Fibroblast of skin of back (primary cell): ENCODE results near the gene DDX10. TPM values are rescaled to one million over a fixed set of nuclear protein-coding genes. Genes with fewer than 3 reads are reported as not detected.
A peak's percentile ranks its signal among the peaks of the same experiment; 100 is the strongest.
"Not testable (repeated sequence)": the region's sequence is repeated elsewhere in the genome, so short reads cannot be mapped to it uniquely, and the experiment has no call there.

ENCODE experiments used
- DNase-seq: peaks from one replicate; pipeline ENCODE4 v3.0.0-alpha.2; 2013
- polyA plus RNA-seq, 2 experiments: library from polyadenylated mRNA; unstranded; fragments of 120-200 nt; gene quantifications; one replicate each; pipeline ENCODE4 v1.2.1, GENCODE V29; 2013; ENCODE audit not compliant: insufficient read length in 2 of 2

Gene DDX10
- polyA plus RNA-seq (2013, experiment 1 of 2; ENCODE audit: insufficient read length) = 34.8 TPM
- 29.7 TPM for polyA plus RNA-seq (2013, experiment 2 of 2; ENCODE audit: insufficient read length)

DNA sequence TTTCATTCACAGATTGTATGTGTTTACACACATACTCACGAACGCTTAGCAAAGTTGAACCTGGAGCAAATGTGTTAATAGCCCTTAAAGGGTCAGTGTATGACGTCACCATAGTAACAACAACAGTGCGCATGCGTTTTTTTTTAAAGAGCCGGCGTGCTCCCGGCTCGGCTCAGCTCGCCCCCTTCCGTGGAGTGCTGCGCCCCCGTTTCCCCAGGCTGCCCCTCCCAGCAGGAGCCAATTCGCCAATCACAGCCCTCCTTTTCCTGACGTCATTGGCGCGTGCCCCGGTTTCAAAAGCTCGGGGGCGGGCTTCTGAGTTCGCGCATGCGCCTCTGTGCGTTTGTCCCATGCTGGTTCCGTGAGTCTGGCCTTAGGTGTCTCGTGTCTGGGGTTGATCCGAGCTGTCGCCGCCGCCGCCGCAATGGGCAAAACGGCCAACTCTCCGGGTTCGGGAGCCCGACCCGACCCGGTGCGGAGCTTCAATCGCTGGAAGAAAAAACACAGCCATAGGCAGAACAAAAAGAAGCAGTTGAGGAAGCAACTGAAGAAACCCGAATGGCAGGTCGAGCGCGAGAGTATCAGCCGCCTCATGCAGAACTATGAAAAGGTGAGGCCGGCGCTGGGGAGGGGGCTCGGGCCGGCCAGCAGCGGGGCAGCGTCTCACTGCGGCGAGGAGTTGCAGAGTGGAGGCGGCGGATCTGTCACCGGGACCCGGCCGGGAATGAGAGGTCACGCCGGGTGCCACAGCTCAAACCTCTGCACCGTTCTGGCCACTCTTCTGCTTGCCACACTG lies at the start of gene DDX10:
TSS of gene DDX10 (plus strand) at position 340 of the 796 bp plus-strand sequence. CDS start at position 425, 85 bp downstream.
- DNase-seq = peak; percentile 98

DNA sequence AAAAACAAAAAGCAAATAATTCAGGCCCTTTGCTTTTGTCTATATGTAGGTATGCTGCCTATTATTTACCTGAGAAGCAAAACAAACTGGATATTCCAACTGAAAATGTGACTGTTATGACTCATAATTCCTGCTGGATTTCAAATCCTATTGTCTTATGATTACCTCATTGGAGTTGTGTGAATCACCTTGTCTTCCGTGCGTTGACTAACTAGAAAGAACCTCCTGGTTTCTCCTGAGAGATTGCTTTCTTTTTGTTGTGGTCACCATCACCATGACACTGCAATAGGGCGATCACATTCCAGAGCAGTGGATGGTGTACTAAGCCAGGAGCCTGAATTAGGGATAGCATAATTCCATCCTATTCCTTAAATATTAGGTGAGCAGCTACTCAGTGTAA lies 48.3 kb upstream of the DDX10 start:
- peak; percentile 77 for DNase-seq

DNA sequence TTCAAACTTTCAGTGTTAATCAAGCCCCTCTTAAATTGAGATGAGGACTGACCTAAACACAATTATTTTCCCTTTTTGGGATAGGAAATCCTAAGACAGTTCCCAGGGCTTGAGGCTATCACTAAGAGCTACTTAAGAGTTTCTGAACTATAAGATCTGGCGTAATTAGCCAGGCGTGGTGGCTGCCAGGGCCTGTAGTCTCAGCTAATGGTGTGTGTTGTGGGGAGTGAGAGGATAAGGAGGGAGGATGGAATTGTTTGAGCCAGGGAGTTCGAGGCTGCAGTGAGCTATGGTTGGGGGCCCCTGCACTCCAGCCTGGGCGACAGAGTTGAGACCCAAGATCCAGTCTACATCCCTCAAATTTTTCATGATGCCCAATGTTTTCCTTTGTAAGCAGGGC lies 47.8 kb upstream of the DDX10 start:
- no peak for DNase-seq

DNA sequence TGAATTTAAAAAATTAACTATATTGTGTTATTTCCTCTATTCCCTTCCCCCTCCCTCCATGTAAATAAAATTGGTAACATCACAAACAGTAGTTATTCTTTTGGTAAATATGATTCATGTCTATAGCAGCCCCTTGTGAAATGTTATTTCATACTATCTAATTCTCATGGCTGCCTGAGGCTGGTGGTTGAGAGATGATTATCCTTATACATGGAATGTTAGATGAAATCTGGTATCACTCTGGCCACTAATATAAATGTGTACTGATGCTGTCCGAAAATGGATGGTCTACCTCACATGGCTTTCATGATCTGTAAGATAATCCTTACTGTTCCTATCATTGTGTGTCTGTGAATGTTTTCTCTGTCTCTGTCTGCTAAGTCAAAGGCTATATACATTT lies 46.3 kb upstream of the DDX10 start:
- DNase-seq = peak; percentile 10

DNA sequence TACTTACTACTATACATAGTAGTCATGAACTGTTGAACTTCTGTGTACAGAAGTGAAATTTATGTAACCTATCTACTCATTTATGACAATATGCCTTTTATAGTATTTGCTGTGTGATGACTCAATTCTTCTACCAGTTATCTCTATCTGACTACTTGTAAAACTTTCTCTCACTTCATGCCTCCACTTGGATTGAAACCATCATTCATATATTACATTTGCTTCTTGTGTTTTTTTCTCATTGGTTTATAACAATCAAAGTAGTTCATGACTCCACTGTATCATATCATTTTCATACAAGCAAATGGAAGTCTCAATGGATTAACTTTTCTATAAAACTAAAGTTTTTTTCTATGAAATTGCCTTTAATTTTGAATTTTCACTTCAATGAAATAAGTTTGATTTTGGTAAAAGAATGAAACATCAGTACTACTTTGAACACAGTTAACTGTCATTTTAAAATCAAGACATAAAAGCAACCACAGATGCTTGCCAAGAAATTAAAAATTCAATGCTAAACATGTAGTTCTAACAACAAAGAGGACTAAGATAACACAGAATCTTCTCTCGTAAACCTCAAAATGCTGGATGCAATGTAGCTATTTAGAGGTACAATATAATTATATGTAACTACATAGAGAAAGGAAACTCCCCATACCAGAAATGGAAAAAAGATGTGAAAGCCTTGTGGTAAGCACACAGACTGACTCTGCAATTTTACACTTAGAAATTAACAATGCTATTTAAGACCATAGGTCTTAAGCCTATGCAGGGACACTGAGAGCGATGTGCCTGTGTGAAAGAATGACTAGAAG lies 43.7 kb upstream of the DDX10 start:
- DNase-seq = peak; percentile 24

DNA sequence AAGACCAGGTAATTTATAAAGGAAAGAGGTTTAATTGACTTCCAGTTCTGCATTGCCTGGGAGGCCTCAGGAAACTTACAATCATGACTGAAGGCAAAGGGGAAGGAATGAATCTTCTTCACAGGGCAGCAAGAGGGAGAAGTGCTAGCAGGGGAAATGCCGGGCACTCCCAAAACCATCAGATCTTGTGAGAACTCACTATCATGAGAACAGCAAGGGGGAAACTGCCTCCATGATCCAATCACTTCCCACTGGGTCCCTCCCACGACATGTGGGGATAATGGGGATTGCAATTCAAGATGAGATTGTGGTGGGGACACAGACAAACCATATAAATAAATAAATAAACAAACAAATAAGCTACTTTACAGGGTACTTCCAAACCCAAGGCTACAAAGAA lies 42.5 kb upstream of the DDX10 start:
- no peak for DNase-seq

DNA sequence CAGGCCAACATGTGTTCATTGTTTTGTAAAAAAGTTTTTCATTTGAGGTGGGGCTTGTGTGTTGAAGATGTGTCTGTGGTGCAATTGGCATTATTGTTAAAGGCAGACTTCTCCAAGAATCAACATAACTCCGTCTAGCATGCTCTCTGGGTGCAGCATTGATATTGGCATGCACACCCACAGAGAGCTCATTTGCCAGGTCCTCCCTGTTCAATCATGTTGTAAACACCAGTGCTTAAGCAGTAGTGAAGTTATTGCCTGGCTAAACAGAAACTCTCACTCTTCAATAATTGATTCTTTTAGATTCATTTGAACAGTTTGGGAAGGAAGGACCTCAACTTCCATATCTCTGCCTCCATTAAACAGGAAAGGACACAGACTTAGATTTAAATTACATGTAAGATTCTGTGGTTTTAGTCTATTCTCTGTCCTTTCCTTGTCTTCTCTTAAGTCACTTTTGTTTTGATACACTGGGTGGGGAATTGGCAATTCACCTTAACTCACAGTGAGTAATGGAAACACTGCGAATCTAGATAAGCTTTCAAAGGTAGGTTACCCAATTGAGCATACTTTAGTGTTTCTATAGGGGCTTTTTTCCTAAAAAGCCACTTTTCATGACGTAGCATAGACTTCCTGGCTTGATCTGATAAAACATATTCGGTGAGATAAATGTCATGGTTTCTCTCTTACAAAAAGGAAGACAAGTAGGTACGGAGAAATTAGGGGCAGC lies 40.5 kb upstream of the DDX10 start:
- no peak for DNase-seq

DNA sequence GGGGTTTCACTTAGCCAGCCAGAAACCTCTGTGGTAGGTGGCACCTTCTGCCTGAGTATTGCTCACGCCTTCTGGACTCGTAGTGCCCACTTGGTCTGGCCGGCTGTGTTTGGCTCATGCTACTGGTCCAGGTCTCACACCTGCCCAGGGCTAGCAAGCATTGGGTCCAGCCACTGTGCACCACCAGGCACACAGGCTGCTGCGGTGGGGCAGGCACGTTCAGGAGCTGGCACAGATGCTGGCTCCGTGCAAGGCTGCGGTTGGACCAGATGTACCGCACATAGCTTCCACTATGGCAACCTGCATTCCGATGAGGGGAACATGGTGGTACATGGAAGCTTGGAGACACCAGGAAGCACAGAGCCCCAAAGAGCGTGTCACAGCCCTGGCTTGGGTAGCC lies 36.5 kb upstream of the DDX10 start:
- DNase-seq = no peak

DNA sequence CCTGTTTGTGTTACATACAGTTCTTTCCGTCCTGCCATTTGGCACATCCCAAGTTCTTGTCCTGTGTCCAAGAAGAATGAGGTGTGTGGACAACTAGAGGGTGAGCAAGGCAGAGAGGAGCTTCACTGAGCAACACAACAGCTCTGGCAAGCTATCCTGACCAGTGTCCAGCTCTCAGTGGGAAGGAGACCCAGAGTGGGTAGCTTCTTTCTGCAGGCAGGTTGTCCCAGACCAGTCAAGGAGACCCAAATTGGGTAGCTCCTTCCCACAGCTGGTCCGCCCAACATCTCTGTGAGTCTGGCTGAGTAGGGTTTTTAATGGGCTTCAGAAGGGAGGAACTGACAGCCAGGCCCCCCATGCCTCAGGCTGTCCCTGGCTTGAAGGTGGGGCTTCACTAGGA lies 36.1 kb upstream of the DDX10 start:
- no peak for DNase-seq

DNA sequence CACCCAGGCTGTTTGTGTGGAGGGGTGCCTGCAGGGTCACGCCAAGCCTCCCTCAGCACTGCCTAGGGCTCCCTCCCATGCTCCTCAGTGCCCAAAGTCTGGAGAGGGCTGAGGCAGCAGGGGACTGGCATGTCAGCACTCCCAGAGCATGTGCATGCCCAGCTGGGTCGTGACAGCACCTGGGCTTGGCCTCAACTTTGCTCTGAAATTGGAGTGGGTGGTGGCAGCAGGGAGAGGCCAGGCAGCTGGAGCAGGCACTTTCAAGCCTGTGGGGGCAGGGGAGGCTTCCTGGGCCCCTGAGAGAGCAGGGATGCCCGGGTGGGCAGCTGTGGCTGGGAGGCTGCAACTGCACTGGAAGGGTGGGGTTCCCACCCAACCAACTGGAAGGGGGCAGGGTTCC lies 35.6 kb upstream of the DDX10 start:
- DNase-seq = no peak

DNA sequence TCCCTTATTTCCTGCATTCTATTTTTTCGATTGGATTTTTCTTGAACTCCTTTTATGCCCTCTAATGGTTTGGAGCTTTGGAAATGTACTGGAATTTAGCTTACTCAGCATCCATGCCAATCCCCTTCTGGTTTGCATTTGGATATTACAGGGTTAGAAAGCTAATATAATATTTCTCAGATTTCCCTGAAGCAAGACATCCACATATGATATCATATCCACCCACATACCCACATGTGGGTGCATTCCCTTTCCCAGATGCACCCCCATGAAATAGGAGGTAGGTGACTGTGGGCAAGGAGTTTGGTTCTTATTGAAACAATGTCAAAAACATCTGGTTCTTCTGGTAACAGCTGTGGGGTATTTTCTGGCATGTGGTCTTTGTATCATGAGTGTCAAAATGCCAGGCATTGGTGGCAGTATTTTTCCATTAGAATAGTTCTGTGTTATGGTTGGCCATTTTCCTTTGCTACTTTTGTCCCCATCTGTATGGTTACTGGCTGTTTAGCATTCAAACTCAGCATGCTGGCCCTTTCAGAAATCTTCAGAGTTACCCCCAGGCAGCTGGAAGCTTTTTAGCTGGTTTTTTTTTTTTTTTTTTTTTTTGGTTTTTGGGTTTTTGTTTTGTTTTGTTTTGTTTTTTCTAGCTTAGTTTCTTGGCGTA lies 32.7 kb upstream of the DDX10 start:
- no peak for DNase-seq

DNA sequence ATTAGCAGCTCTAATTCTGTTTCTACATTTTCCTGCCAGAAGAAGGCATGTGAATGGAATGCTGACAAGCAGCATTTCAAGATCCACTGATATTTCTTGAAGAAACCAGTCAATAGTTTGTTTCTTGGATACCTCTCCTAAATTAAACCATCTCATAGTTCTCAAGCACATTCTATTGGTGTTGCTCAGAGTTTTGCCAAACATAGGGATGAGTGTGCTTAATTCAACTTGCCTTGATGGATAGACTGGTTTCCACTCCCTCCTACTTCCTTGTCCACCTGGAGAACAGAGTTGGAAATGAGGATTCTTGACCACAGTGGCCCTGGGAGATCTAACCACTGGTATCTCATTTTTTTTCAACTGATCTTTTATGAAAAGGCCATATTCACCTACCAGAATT lies 29.8 kb upstream of the DDX10 start:
- peak; percentile 9 for DNase-seq

DNA sequence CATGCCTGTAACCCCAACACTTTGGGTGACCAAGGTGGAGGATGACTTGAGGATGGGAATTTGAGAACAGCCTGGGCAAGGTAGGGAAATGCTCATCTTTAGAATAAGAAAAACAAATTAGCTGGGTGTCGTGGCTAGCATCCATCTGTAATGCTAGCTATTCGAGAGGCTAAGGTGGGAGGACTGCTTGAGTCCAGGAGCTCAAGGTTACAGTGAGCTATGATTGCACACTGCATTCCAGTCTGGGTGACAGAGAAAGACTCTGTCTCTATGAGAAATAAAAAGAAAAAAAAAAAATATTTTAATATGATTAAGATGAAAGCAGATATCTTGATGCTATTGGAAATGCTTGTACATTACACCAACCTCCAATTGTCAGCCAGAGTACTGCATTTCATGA lies 28.6 kb upstream of the DDX10 start:
- no peak for DNase-seq

DNA sequence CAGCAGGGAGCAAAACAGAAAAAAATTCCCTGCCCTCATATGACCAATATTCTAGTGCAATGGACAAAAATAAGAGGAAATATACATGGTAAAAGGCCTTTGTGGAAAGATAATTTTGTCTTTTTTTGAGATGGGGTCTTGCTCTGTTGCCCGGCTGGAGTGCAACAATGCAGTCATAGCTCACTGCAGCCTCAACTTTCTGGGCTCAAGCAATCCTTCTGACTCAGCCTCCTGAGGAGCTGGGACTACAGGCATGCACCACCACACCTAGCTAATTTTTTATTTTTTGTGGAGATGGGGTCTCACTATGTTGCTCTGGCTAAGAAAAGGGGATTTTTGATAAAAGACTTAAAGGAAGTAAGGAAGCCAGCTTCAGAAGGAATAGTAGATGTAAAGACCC lies 25.7 kb upstream of the DDX10 start:
- no peak for DNase-seq

DNA sequence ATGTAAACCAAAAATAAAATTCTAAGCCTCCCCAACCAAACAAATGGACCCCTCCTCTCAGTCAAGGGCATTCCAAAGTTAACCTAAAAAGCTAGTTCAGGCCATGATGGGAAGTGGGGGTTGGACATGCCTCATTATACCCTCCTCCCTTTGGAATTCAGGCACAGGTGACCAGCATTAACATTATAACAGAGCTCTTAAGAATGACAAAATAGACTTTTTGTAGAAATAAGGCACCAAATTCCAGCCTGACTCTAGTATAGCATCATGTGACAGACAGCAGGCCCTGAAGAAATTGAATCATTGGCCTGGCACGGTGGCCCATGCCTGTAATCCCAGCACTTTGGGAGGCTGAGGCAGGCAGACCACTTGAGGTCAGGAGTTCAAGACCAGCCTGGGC lies 23.1 kb upstream of the DDX10 start:
- DNase-seq = not testable (repeated sequence)

DNA sequence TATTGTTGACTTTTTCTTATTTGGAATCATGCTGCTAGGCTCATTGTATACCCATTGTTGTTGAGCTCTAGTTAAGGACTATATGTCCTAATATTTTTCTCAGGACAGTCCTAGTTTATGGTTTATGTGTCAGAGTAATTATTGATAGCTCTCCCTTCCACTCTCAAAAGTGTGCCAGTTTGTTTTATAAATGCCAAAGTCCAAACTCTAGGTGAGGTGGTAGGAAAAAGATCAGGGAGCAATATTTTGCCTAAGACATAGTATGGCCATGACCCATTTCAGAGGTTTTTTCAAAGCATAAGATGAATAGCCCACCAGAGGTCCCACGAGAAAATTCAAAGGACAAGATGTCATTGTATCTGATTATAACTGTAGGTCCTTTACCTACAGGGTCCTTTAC lies 20.9 kb upstream of the DDX10 start:
- DNase-seq = no peak

DNA sequence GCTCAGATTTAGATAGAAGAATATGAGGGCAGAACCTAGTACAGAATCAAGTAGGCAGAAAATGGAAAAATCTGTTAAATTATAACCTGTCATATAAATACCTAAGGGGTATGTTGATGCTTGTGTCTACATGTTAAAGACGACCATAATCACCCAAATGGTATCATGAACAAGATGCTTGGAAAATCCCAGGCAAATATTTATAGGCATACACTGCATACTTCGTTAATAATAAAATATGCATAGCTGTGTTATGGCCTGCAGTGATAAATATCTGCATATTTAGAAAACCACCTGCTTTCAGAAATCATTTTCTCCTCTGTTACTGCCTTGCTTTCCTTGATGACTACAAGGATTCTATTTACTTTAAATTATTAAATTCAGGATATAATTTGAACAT lies 18.9 kb upstream of the DDX10 start:
- no peak for DNase-seq

DNA sequence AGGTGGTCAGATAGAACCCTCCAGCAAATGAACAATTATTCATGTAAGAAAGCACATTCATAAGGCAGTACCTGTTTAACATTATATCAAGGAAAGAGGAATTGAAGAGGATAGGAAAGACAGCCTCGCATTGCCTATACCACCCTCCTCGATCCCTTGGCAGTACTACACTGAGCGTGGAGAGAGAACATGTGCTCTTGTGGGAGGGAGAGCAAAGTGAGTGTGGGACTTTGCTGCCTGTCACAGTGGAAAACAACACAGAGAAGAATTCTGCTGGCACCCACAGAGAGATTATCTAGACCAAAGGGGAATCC lies 17.5 kb upstream of the DDX10 start:
- no peak for DNase-seq

DNA sequence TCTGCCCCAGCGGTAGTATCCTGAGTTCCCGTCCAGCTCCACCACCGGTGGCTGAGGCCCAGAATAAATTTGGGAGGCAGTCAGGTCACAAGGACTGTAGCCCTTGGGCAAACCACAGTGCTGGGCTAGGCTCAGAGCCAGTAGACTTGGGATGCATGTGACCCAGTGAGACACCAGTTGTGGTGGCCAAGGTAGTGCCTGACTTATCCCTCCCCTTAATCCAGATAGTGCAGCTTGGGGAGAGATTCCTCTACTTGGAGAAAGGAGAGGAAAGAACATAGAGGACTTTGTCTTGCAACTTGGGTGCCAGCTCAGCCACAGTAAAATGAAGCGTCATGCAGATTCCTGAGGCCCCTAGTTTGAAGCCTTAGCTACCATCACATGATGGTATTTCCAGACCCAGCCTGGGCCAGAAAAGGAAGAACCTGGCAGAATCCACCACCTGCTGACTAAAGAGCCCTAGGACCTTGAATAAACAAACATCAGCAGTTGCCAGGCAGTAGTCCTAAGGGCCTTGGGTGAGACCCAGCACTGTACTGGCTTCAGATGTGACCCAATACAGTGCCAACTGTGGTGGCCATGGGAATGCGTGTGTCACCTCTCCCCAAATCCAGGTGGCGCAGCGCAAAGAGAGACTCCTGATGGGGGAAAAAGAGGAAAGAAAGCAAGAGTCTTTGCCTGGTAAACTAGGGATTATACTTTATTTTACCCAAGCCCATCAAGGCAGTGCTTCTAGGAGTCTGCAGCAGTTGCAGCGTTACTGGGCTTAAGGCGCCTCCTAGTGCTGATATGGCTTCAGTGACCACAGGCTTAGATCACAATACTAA lies 17.0 kb upstream of the DDX10 start:
- DNase-seq = peak; percentile 75

DNA sequence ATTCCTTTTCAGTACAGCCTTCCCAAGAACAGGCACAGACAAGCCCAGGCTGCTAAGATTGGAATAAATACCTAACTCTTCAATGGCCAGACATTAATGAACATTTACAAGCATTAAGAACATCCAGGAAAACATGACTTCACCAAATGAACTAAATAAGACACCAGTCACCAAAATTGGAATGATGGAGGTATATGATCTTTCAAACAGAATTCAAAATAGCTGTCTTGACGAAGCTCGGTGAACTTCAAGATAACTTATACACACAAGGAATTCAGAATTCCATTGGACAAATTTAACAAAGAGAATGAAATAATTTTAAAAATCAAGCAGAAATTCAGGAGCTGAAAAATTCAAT lies 16.4 kb upstream of the DDX10 start:
- DNase-seq = no peak

DNA sequence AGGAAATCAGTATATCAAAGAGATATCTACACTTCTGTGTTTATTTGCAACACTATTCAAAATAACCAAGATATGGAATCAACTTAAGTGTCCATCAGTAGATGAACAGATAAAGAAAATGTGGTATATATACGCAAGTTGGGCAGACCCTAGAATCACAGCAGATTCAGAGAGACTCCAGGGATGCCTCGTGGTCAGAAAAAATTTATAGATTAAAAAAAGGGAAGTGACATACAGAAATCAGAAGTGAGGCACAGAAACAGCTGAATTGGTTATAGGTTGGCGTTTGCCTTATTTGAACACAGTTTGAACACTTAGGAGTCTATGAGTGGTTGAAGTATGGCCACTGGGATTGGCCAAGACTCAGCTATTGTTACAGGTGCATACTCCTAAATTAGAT lies 10.8 kb upstream of the DDX10 start:
- DNase-seq = not testable (repeated sequence)
